Midbrain (tissue), 1 donor: Measurements from ENCODE around the gene SLC9A8.
"Not testable (repeated sequence)": the region's sequence is repeated elsewhere in the genome, so short reads cannot be mapped to it uniquely, and the experiment has no call there.

Experiments used
- DNase-seq: peaks from one replicate; lab custom pipeline; 2025; lab: John Stamatoyannopoulos, UW

Gene SLC9A8

GRCh38 chr20:49850463-49851230, 38.0 kb downstream of the SLC9A8 start:
- DNase-seq: peak; percentile 59

GRCh38 chr20:49851231-49851705, 38.6 kb downstream of the SLC9A8 start:
- peak; percentile 77 for DNase-seq

GRCh38 chr20:49851991-49852390, 39.4 kb downstream of the SLC9A8 start:
- DNase-seq: peak; percentile 44

GRCh38 chr20:49852522-49853080, 40.0 kb downstream of the SLC9A8 start:
- no peak for DNase-seq

GRCh38 chr20:49853640-49854039, 41.0 kb downstream of the SLC9A8 start:
- peak; percentile 12 for DNase-seq

- no peak for DNase-seq
These were observed 41.7 kb downstream of the SLC9A8 start for GRCh38 chr20:49854190-49854875.

- no peak for DNase-seq
These were observed 44.3 kb downstream of the SLC9A8 start for GRCh38 chr20:49856904-49857303.

GRCh38 chr20:49858076-49858585, 45.5 kb downstream of the SLC9A8 start:
- no peak for DNase-seq

GRCh38 chr20:49859011-49859410, 46.4 kb downstream of the SLC9A8 start:
- no peak for DNase-seq

- DNase-seq: no peak
These were observed 47.2 kb downstream of the SLC9A8 start for GRCh38 chr20:49859807-49860206.

GRCh38 chr20:49861232-49861631, 48.6 kb downstream of the SLC9A8 start:
- not testable (repeated sequence) for DNase-seq

GRCh38 chr20:49862607-49863200, 50.1 kb downstream of the SLC9A8 start:
- no peak for DNase-seq

GRCh38 chr20:49863666-49864065, 51.0 kb downstream of the SLC9A8 start:
- no peak for DNase-seq

GRCh38 chr20:49865559-49865958, 52.9 kb downstream of the SLC9A8 start:
- DNase-seq: no peak

GRCh38 chr20:49866051-49866450, 53.4 kb downstream of the SLC9A8 start:
- DNase-seq: no peak

GRCh38 chr20:49867453-49868215, 55.0 kb downstream of the SLC9A8 start:
- no peak for DNase-seq

- no peak for DNase-seq
These were observed 55.9 kb downstream of the SLC9A8 start for GRCh38 chr20:49868538-49868937.

- DNase-seq: no peak
These were observed 56.3 kb downstream of the SLC9A8 start for GRCh38 chr20:49868964-49869363.

- DNase-seq: no peak
These were observed 57.6 kb downstream of the SLC9A8 start for GRCh38 chr20:49870261-49870660.

GRCh38 chr20:49871391-49871948, 58.8 kb downstream of the SLC9A8 start:
- DNase-seq: no peak

GRCh38 chr20:49872056-49872455, 59.4 kb downstream of the SLC9A8 start:
- DNase-seq: no peak
